SKM-1 treated with dmso at 0.1 percent for 144 hours (cell line): ENCODE measurements around the gene DRAP1.
A peak's percentile ranks its signal among the peaks of the same experiment; 100 is the strongest.

Source experiments
- DNase-seq: peaks from one replicate; lab custom pipeline; 2025; ENCODE audit not compliant: unreplicated experiment; lab: John Stamatoyannopoulos, UW

Gene DRAP1

DNA sequence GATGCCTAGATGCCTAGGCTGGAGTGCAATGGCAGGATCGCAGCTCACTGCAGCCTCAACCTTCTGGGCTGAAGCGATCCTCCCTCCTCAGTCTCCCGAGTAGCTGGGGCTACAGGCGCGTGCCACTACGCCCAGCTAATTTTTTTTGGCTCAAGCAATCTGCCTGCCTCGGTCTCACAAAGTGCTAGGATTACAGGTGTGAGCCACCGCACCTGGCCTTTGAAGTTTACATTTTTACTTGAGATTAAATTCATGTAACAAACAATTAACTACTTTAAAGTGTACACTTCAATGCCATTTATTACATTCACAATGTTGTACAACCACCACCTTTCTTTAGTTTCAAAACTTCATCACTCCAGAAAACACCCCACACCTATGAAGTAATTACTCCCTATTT lies 15.5 kb upstream of the DRAP1 start:
- DNase-seq, result no peak

DNA sequence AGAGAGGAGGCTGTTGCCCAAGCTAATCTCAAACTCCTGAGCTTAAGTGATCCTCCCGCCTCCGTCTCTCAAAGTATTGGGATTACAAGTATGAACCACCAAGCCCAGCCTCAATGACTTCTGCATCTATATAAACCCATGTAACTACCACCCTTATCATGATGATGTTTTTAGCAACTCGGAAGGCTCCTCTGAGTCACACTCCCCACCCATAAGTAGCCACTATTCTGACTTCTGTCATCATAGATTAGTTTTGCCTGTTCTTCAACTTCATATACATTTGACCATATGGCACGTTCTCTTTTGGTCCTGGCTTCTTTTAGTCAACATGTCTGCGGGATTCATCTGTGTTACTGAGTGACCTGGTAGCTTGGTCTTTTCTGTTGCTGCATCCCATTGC lies 12.6 kb upstream of the DRAP1 start:
- DNase-seq, result no peak

DNA sequence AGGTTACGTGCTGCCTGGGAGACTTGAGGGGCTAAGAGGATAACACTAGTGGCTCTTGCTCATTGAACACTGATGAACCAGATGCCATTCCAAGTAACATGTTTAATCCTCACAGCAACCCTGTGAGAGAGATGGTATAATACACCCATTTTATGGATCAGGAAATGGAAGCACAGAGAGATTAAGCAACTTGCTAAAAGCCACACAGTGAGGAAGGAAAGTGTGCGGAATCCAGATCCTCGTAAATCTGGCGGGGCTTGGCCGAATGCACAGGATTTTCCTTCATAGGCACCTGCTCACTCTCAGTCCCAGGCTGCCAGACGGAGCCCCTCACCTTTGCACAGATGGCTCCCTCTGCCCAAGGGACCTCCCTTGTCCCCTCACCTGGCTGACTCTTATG lies 11.3 kb upstream of the DRAP1 start:
- no peak for DNase-seq

DNA sequence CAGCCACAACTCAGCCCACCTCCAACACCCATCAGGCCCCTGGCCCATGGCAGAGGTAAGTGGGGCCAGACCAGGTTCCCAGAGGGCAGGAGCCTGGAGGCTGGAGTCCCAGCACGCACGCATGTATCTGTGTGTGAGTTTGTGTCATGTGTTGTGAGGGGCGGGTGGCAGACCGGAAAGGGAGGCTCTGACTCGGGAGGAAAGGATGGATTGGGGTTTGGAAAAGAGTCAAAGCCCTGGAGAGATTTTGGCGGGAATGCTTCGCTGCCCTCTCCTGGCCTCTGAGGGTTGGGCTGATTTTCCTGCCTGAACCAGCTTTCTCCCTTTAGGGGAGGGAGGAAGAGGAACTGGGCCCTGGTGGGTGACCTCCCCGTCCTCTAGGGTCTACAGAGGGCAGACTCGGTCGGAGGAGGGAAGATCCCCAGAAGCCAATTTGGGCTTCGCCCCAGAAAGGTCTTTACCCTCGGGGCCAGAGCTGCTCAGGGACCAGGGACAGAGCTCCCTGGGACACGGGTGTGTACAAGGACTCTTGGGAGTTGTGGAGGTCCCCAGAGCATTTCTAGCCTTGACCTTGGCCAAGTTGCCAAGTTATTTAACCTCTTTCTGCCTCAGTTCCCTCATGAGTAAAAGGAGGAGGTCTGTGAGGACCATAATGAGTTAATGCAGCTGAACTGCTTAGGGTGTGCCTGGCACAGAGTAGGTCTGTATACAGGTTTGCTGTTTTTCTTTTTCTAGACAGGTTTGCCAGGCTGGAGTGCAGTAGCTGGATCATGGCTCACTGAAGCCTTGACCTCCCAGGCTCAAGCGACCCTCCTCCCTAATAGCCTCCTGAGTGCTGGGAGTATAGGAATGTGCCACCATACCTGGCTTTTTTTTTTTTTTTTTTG lies 7.3 kb upstream of the DRAP1 start:
- peak; percentile 27 for DNase-seq

DNA sequence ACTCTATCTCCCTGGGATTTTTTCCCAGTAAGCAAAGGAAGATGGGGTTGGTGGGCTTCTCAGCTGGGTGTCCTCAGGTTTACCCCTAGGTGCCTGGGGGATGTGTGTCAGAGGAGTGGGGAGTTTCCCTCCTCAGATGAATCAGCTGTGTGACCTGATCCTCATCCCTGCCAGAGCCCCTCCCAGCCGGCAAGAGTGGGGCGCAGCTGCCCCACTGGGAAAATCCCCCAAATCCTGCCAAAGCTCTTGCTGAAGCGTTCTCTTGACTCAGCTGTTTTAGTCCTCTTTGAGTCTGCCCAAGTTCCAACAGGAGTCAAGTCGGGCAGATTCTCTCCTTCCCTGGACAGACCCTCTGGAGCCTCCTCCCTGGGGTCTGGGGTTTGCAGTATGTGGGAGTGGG lies 6.4 kb upstream of the DRAP1 start:
- no peak for DNase-seq

DNA sequence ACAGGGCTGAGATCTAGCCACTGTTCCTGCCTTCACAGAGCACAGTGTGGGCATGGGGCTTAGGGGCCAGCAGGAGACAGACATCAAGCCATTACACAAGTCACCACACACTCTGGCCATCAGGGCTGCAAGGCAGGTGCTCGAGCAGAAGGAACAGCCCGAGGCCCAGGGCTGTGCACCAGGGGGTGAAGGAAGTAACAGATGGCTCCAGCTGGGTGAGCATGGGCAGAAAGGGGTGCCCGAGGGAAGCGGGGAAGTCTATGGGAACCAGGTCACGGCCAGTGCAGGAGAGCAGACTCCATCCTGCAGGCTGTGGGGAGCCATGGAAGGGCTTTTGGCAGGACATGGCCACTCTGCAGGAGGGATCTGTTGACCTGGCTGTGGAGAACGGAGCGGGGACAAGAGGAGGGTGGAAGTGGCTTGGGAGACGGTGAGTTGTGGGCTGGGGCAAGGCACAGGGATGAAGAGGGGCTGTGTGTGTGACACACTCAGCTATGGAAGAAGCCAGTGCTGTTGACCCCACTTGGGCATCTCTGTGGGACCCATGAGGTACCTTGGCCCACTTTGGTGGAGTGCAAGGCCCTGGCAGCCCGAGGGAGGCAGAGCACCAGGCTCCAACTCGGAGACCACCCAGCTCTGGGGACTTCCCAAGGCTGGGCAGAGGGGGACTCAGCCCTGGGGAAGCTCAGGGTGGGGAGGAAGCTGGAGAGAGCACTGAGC lies 4.0 kb upstream of the DRAP1 start:
- DNase-seq, result no peak

DNA sequence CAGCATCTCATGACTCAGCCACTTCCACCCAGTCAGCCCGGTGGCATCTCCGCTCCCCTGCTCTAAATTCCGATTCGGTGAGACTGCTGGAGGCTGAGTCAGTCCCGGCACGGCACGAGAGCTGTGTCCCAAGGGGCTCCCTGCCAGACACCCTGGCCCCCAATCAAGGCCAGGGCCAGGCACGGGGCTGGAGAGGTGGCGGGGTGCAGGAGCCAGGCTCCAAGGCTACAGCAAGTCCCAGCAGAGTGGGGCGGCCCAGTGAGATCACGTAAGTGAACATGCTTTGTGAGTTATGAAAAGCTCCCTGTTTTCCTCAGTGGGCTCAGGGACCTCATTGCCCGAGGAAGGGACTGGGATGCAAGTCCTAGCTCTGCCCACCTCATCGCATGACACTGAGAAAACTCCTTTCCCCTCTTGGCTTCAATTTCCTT lies 3.4 kb upstream of the DRAP1 start:
- DNase-seq, result no peak

DNA sequence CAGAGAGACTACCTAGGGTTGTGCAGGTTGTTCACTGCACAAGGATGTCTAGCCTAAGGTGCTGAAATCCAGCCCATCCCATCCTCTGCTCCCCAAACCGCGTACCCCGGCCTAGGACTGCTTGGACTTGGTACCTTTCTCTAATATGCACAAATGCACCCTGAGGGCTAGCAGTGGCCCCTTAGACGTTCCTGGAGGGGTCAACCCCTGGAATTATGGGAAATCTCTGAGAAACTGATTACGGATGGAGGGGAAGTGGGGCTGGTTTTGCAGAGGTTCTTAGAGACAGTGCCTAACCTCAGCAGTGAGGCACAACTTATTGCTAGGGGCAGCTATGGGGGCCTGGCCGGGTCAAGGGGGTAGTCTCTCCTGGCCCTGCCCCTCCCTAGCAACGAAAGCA lies 2.8 kb upstream of the DRAP1 start:
- no peak for DNase-seq

DNA sequence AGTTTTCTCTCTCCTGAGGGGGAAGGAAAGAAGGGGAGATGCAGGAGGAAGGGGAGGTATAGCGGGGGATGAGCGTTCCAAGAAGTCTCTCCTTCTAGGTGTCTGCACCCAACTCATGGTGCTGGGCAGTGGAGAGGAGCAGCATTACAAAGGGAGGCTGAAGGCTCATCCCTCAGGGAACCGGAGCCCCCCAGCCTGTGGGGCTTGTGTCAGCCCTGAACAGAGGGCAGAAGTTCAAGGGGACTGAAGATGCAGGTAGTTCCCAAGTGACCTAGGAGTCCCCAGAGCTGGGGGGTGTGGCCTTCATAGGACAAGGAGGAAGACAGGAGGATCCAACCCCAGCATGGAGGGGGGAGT lies 2.2 kb upstream of the DRAP1 start:
- DNase-seq, result no peak

DNA sequence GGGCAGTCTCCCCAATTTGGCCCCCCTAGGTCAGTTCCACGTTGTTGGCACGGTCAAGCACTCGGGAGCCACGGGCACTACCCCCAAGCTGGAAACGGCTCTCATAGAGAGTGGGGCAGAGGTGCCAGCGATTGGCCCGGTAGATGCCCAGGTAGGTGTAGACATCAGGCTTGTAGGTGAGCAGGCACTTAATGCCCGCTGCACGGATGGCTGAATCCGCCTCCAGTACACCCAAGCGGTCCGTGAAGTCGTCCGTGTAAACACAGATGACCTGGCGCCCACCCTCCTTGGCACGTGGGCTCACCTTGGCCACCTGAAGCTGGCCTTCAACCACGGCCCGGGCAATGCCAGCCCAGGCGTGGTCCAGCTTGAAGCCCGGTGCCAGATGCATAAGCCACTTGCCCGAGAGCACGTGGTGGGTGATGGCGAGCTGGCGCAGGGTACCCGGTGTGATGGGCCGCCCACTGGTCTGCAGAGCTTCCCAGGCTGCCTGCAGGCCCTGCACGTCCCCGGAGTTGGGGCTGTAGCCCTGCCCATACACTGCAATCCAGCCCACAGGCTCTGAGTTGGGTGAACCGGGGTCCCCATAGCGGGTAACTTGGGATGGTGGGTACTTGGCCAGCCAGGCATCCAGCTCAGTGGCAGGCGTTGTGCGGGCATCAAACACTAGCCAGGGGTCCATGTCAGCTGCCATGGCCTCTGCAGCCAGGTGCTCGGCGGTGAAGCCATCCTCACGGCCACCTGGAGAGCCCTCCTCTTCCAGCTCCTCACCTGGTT lies 1.6 kb upstream of the DRAP1 start:
- no peak for DNase-seq

DNA sequence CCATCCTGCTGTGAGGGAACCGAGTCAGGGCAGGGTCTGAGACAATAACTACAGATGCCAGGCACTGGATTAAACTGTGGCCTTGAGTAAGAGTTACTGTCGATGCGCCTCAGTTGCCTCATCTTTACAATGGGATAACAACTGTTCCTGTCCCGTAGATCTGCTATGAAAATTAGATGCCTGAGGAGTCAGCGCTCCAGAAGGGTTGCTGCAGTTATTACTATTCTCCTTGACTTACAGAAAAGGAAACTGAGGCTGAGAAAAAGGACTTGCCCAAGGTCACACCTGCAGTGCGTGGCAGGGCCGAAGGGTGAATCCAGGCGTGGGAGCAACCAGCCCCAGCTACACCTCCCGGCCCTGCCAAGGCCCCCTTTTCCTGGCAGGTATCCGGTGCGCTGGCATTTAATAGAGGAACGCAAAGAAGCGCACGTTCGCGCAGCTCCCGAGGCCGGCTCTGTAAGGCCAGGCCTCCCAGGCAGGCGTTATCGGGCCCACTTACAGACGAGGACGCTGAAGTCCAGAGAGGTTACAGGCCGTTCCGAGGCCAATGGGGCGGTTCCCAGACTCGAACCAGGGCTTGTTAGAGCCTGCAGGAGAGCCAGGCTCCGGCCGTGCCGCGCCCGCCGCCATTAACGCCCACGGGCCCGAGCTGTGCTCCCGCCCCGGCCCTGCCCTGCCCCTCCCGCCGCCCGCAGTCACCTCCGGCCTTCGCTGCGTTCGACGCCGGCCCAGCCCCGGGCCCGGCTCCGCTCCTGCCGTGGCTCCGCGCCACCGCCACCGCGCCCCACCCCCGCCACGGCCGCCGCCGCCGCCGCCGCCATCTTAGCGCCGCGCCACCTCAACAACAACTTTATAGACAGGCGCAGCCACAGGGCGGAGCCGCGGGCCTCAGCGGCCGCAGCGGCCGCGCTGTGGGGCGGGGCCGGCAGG lies 750 bp upstream of the DRAP1 start, which contains the start of gene C11orf68:
TSS of gene C11orf68 (minus strand) at position 852 of the 930 bp plus-strand sequence. CDS start at position 821, 31 bp downstream.
- DNase-seq, result no peak

DNA sequence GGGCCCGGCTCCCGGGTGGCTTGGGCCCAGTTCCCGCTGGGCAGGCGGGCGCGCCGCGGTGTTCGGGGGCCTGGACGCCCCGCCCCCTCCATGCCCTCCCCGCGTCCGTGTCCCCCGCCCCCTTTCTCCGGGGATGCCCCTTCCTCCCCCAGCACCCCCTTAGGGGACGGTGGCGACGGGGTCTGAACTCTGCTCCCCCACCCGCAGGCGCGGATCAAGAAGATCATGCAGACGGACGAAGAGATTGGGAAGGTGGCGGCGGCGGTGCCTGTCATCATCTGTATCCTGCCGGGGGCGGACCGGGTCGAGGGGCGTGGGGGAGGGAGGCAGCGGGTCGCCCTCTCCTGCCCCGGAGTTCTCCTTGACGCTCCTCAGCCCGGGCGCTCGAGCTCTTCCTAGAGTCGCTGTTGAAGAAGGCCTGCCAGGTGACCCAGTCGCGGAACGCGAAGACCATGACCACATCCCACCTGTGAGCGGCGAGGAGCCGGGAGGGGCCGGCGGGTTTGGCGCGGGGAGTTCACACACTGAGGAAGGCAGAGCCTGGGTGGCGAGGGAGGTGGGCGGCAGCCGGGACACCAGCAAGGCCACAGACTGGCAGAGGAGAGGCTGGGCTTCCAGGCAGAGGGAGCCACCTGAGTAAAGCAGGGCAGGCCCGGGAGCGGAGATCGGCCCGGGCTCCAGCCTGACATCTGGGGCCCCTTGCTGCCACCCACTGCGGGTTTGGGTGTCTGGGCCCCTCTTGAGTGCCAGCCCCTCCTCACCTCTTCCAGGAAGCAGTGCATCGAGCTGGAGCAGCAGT lies 546 bp downstream of the DRAP1 start:
- no peak for DNase-seq

DNA sequence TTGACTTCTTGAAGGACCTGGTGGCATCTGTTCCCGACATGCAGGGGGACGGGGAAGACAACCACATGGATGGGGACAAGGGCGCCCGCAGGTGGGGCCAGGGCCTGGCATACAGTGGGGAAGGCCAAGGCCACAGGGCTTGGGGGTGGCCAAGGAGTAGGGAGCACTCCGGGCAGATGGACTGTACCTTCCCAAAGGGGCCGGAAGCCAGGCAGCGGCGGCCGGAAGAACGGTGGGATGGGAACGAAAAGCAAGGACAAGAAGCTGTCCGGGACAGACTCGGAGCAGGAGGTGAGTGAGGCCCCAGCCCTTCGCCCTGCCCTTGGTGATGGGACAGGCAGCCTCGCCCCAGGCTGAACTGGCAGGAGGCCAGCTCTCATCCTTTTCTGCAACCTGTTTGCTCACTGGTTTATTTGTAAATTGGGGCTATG lies 1.2 kb downstream of the DRAP1 start:
- DNase-seq, result no peak

DNA sequence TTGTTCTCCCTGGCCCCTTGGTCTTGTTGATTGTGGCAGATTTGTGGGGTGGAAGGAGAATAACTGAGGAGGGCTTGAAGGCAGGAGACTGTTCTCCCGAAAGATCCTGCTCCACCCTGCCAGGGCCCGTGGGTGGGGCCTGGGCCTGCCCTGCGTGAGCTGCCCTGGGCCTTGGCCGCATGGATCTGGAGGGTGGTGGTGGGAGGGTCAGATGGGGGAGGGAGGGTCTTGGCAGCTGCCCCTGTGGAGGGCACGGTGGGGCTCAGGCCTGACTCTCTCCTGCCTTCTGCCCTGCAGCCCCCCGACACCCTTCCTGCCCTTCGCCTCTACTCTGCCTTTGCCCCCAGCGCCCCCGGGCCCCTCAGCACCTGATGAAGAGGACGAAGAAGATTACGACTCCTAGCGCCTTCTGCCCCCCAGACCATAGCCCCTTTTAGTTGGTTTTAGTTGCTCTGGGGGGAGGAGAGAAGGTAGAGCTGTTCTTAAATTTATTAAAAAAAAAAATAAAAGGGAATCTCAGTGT lies 1.9 kb downstream of the DRAP1 start:
- DNase-seq, result no peak

DNA sequence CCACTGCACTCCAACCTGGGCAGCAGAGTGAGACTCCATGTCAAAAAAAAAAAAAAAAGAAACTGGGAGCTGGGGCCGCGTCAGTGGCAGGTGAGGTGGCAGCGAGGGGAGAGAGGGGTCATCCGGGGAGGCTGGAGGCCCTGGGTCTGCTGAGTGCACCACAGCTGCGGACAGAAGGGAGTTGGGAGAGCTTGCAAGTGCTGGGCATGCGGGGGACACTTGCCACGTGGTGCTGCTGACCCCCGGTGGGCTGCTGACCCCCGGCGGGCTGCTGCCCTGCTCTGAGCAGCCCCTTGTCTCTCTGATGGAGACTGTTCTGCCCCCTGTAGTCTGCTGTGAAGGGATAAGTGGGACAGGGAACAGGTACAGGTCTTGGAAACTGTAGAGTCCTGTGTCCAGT lies 2.6 kb downstream of the DRAP1 start:
- no peak for DNase-seq

DNA sequence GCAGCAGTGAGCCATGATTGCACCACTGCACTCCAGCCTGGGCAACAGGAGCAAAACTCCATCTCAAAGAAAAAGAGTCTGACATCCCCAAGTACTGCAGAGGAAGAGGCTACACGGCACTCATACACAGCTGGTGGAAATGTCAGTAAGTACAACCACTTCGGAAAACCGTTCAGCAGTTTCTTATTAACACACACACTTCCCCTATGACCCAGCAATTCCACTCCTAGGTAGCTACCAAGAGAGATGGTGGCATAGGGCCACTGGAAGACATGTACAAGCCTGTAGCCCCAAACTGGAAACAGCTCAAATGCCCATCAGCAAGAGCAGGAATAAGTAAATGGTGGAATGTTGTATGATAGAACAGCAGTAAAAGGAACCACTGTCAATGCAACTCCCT lies 3.3 kb downstream of the DRAP1 start:
- no peak for DNase-seq

DNA sequence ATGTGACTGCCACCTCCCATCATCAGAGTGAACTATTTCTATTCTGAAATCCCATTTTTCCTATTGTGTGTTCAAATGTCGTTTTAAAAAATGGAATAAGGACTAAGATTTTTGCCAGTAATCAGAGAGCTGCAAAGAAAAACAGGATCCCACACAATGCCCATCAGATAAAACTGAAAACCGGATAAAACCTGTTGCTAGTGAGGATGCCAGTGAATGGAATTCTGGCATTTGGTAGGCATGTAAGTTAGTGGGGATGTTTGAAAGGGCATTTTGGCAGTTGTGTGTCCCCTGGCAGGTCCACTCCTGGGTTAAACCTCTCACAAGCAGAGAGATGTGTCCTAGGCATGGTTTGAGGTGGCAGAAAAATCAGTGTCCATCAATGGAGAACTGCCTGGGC lies 6.2 kb downstream of the DRAP1 start:
- no peak for DNase-seq

DNA sequence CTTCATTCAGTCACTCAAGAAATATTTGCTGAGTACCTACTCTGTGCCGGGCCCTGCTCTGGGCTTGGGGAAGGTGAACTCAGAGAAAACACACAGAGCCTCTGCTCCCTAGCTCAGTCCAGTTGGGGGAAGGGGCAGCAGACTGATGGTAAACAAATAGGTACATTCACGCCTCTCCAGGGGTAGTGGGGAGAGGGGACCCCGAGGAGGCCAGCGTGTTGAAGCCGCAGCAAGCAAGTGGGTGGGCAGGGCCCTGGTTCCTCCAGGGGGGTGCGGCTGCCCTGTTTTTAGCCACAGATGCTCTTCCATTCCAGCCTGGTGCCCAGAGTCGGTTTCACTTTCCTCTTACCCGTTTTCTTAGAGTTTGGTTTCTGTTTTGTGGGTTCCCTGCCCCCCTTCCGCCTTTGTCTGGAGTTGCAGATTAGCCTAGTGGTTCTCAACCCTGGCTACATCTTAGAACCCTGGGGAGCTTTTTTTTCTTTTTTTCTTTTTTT lies 8.7 kb downstream of the DRAP1 start:
- no peak for DNase-seq

DNA sequence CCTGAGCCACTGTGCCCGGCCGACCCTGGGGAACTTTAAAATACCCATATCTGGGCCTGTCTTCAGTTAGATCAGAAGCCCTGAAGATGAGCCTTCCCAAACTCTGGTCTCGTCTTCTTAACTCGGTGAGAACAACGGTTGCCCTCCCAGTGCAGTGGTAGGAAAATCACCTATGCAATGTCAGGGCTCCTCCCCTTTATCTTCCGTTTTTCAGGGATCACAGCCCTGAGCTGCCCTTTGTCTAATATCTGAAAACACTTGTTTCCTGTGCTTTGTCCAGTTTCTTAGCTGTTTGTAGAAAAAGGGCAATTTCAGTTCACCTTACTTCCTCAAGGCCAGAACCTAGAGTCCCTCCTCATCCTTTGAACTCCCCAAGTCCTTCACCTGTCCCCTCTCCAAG lies 9.4 kb downstream of the DRAP1 start:
- DNase-seq, result no peak
